Activated B cell treated with CpG ODN at 0.5 μM for 24 hours (primary cell): ENCODE measurements around the gene DLG2. TPM values are rescaled to one million over a fixed set of nuclear protein-coding genes. Genes with fewer than 3 reads are reported as not detected.

ENCODE experiments used
- ATAC-seq: fragments of 200-7000 bp; cut with Tn5 transposase; one replicate; pipeline ENCODE4 v1.10.0; 2021; ENCODE audit warnings: low read depth, mild to moderate bottlenecking, moderate library complexity
- CTCF ChIA-PET: fragments of 350-600 bp; sonication (Branson Sonifier 250); formaldehyde crosslinking; loops from one replicate; lab custom pipeline; 2021; ENCODE audit warnings: antibody characterized with exemption; lab: Charles Lee
- POLR2A ChIA-PET: fragments of 350-600 bp; sonication (Branson Sonifier 250); formaldehyde crosslinking; loops from one replicate; lab custom pipeline; 2021; ENCODE audit warnings: antibody characterized with exemption; lab: Charles Lee
- DNase-seq: peaks from one replicate; pipeline ENCODE4 v3.0.0; 2022
- H3K27ac Mint-ChIP-seq: one replicate; pipeline ENCODE4 v1.8.0; 2020; ENCODE audit warnings: mixed read lengths
- H3K27me3 Mint-ChIP-seq: one replicate; pipeline ENCODE4 v1.8.0; 2021; ENCODE audit warnings: mixed read lengths
- H3K36me3 Mint-ChIP-seq: one replicate; pipeline ENCODE4 v1.8.0; 2021; ENCODE audit warnings: low read depth, mixed read lengths
- H3K4me1 Mint-ChIP-seq: one replicate; pipeline ENCODE4 v1.8.0; 2021; ENCODE audit warnings: mixed read lengths
- H3K4me3 Mint-ChIP-seq: one replicate; pipeline ENCODE4 v1.8.0; 2020; ENCODE audit warnings: mild to moderate bottlenecking, mixed read lengths
- H3K9me3 Mint-ChIP-seq: one replicate; pipeline ENCODE4 v1.8.0; 2020; ENCODE audit warnings: mixed read lengths
- CTCF ChIP-seq: fragments of 200-600 bp; IDR thresholded peaks from one replicate; pipeline ENCODE4 v1.8.0; 2022; ENCODE audit warnings: antibody characterized with exemption, mild to moderate bottlenecking
- intact Hi-C: fragments of 100-400 bp; cut with micrococcal nuclease; formaldehyde crosslinking; loops from one replicate; pipeline ENCODE4 v1.15.1; 2024
- total RNA-seq: library from RNA; stranded (reverse); gene quantifications from 2 replicates; pipeline ENCODE4 v1.2.3, GENCODE V29; 2022

DLG2 gene
- total RNA-seq, 1 donor from 2014 or later = 2.7 TPM

GRCh38 chr11:85569525-85569924, 57.6 kb downstream of the DLG2 start:
- Mint-ChIP-seq H3K36me3 (no peaks in the 10 kb centered on the region), H3K27me3 (peaks cover 10% of the 10 kb centered on the region), H3K27ac (no peak overlapping the region), H3K4me3 (no peak overlapping the region), H3K9me3 (no peaks in the 10 kb centered on the region), H3K4me1 (no peaks in the 10 kb centered on the region)
- POLR2A ChIA-PET = no interaction called here
- CTCF ChIA-PET = no interaction called here
- TF ChIP-seq CTCF = no peak
- no peak for DNase-seq
- intact Hi-C loops = no loop called here
- ATAC-seq = no peak

GRCh38 chr11:85558411-85558810, 68.7 kb downstream of the DLG2 start:
- CTCF ChIA-PET = no interaction called here
- ATAC-seq (no peak), DNase-seq (no peak)
- peaks cover 5% of the 10 kb centered on the region for H3K27me3 Mint-ChIP-seq
- POLR2A ChIA-PET = no interaction called here
- H3K9me3 Mint-ChIP-seq = peaks cover 4% of the 10 kb centered on the region
- H3K27ac Mint-ChIP-seq = no peak overlapping the region
- no peaks in the 10 kb centered on the region for H3K4me1 Mint-ChIP-seq
- TF ChIP-seq CTCF = no peak
- intact Hi-C loops = no loop called here
- no peaks in the 10 kb centered on the region for H3K36me3 Mint-ChIP-seq
- no peak overlapping the region for H3K4me3 Mint-ChIP-seq

GRCh38 chr11:85551881-85552280, 75.3 kb downstream of the DLG2 start:
- Mint-ChIP-seq H3K27me3 (peaks cover 4% of the 10 kb centered on the region), H3K4me1 (no peaks in the 10 kb centered on the region), H3K4me3 (no peak overlapping the region), H3K36me3 (no peaks in the 10 kb centered on the region), H3K9me3 (no peaks in the 10 kb centered on the region), H3K27ac (no peak overlapping the region)
- intact Hi-C loops = no loop called here
- no peak for ATAC-seq
- ChIA-PET CTCF (no interaction called here), POLR2A (no interaction called here)
- no peak for TF ChIP-seq CTCF
- DNase-seq = no peak

- ATAC-seq = no peak
- no peak for TF ChIP-seq CTCF
- POLR2A ChIA-PET = no interaction called here
- DNase-seq = no peak
- Mint-ChIP-seq H3K36me3 (no peaks in the 10 kb centered on the region), H3K9me3 (peaks cover 10% of the 10 kb centered on the region), H3K27ac (no peak overlapping the region), H3K4me1 (no peaks in the 10 kb centered on the region), H3K27me3 (peaks cover 4% of the 10 kb centered on the region), H3K4me3 (no peak overlapping the region)
- CTCF ChIA-PET = no interaction called here
- intact Hi-C loops = no loop called here
Observed at GRCh38 chr11:85541683-85542082, 85.5 kb downstream of the DLG2 start.

GRCh38 chr11:85540635-85541205, 86.4 kb downstream of the DLG2 start:
- Mint-ChIP-seq H3K4me1 (no peaks in the 10 kb centered on the region), H3K27ac (no peak overlapping the region), H3K27me3 (no peaks in the 10 kb centered on the region), H3K4me3 (no peak overlapping the region), H3K9me3 (peaks cover 10% of the 10 kb centered on the region), H3K36me3 (no peaks in the 10 kb centered on the region)
- DNase-seq = no peak
- no peak for TF ChIP-seq CTCF
- ChIA-PET POLR2A (no interaction called here), CTCF (no interaction called here)
- intact Hi-C loops = no loop called here
- no peak for ATAC-seq
